T-helper 2 cell treated with Interferon-gamma antibody and Interleukin-4, amounts not matched to agents 5 μg/mL and 100 μg/mL, for 36 hours (primary cell): Measurements from ENCODE around the gene SERP2.

ENCODE experiments used
- DNase-seq: peaks from one replicate; pipeline ENCODE4 v3.0.0; 2021; ENCODE audit warnings: low spot score
- H3K27ac Mint-ChIP-seq: one replicate; pipeline ENCODE4 v1.8.0; 2021; ENCODE audit warnings: mild to moderate bottlenecking, mixed read lengths
- H3K27me3 Mint-ChIP-seq: one replicate; pipeline ENCODE4 v1.8.0; 2021; ENCODE audit warnings: low read depth, mixed read lengths
- H3K36me3 Mint-ChIP-seq: one replicate; pipeline ENCODE4 v1.8.0; 2021; ENCODE audit warnings: low read depth, mixed read lengths
- H3K4me1 Mint-ChIP-seq: one replicate; pipeline ENCODE4 v1.8.0; 2021; ENCODE audit warnings: low read depth, mixed read lengths
- H3K4me3 Mint-ChIP-seq: one replicate; pipeline ENCODE4 v1.8.0; 2022; ENCODE audit warnings: mild to moderate bottlenecking, moderate library complexity, mixed read lengths
- H3K9me3 Mint-ChIP-seq: one replicate; pipeline ENCODE4 v1.8.0; 2021; ENCODE audit warnings: mixed read lengths

The SERP2 gene

GRCh38 chr13:44386913-44387556, 13.4 kb downstream of the SERP2 start:
- Mint-ChIP-seq H3K4me1 (no peaks in the 10 kb centered on the region), H3K9me3 (no peaks in the 10 kb centered on the region), H3K27me3 (peaks cover 3% of the 10 kb centered on the region), H3K27ac (no peak overlapping the region), H3K4me3 (no peak overlapping the region), H3K36me3 (no peaks in the 10 kb centered on the region)
- no peak for DNase-seq

- peaks cover 10% of the 10 kb centered on the region for H3K27me3 Mint-ChIP-seq
- DNase-seq: no peak
- H3K4me1 Mint-ChIP-seq: no peaks in the 10 kb centered on the region
- no peak overlapping the region for H3K27ac Mint-ChIP-seq
- H3K9me3 Mint-ChIP-seq: no peaks in the 10 kb centered on the region
- H3K4me3 Mint-ChIP-seq: no peak overlapping the region
- no peaks in the 10 kb centered on the region for H3K36me3 Mint-ChIP-seq
Observed at GRCh38 chr13:44388427-44389059, 14.9 kb downstream of the SERP2 start.

- peaks cover 10% of the 10 kb centered on the region for H3K27me3 Mint-ChIP-seq
- no peaks in the 10 kb centered on the region for H3K4me1 Mint-ChIP-seq
Observed at GRCh38 chr13:44389060-44389666, 15.5 kb downstream of the SERP2 start.

GRCh38 chr13:44389876-44390275, 16.3 kb downstream of the SERP2 start:
- no peaks in the 10 kb centered on the region for H3K36me3 Mint-ChIP-seq
- DNase-seq: no peak
- no peaks in the 10 kb centered on the region for H3K4me1 Mint-ChIP-seq
- no peak overlapping the region for H3K4me3 Mint-ChIP-seq
- H3K27me3 Mint-ChIP-seq: peaks cover 7% of the 10 kb centered on the region
- no peak overlapping the region for H3K27ac Mint-ChIP-seq
- no peaks in the 10 kb centered on the region for H3K9me3 Mint-ChIP-seq

More at GRCh38 chr13:44389060-44389666, 15.5 kb downstream of the SERP2 start:
- Mint-ChIP-seq H3K27ac (no peak overlapping the region), H3K36me3 (no peaks in the 10 kb centered on the region), H3K9me3 (no peaks in the 10 kb centered on the region), H3K4me3 (no peak overlapping the region)
- no peak for DNase-seq

DNA sequence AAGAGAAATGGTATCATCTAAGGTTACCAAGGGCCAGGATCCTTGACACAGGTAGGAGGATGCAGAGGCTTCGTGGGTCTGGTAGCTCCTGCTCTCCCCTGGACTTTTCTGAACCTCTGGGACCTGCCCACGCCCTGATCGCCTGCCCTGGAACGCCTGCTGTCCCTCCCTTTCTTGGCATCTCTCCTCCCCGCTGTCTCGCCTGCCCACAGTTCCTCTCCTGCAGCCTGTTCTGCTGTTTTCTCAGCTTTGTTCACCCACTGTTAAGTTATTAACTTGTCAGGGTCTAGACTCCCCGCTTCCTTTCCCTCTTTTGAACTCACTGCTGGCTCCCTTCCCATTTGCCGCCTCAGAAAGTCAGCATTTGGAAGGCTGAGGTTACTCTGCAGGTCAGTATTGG, 19.8 kb downstream of the SERP2 start:
- no peaks in the 10 kb centered on the region for H3K9me3 Mint-ChIP-seq
- DNase-seq: no peak
- H3K4me1 Mint-ChIP-seq: no peaks in the 10 kb centered on the region
- H3K36me3 Mint-ChIP-seq: no peaks in the 10 kb centered on the region
- H3K27me3 Mint-ChIP-seq: peaks cover 7% of the 10 kb centered on the region
- no peak overlapping the region for H3K27ac Mint-ChIP-seq
- no peak overlapping the region for H3K4me3 Mint-ChIP-seq

DNA sequence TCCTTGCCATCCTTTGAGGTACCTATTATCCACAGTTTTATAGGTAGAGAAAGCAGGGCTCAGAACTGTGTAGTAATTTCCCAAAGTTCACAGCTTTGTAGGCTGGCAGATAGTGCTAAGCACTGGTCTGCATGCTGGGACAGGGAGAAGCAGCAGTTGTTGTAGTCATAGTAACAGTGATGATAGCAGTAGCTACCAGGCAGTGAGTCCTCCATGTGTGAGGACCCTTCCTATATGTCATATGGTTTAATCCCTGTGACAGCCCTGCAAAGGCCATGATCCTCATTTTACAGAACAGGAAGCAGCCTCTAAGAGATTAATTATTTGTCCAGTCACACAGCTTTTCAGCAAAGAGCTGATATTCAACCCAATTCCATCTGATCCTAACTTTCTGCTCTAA, 21.0 kb downstream of the SERP2 start:
- Mint-ChIP-seq H3K4me1 (no peaks in the 10 kb centered on the region), H3K36me3 (no peaks in the 10 kb centered on the region), H3K4me3 (no peak overlapping the region), H3K27ac (no peak overlapping the region), H3K27me3 (peaks cover 7% of the 10 kb centered on the region), H3K9me3 (no peaks in the 10 kb centered on the region)
- no peak for DNase-seq

DNA sequence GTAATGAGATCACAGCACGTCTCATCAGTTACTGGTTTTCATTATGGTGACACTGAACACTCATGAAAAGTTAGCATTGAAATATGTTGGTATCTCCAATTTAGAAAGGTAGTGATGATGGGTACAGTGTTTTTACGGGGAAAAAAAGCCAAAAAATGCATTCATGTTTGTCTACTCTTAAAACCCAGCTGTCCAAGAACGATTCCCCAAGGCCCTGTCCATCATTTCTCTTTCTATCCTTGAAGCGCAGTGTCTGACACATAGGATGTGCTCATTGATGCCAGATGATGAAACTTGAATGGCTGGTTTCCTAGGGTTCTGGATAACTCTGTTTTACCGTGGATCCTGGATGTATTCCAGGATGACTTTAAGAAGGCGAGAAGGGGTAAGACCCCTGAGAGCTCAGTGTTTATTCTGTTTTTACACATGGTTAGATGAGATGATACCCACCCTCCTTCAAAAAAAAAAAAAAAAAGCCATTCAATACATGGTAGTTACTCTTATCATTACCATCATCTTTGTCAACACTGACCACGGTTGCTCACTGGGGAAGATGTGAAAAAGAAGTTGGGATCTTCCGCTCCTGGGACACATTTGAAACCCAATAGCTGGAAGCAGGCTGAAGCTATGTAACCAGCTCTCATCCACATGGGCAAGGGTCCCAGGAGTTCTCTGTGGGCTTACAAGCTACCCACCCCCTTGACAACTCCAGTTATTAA, 22.5 kb downstream of the SERP2 start:
- H3K4me1 Mint-ChIP-seq: no peaks in the 10 kb centered on the region
- no peaks in the 10 kb centered on the region for H3K36me3 Mint-ChIP-seq
- DNase-seq: no peak
- no peak overlapping the region for H3K27ac Mint-ChIP-seq
- no peak overlapping the region for H3K4me3 Mint-ChIP-seq
- no peaks in the 10 kb centered on the region for H3K9me3 Mint-ChIP-seq
- peaks cover 7% of the 10 kb centered on the region for H3K27me3 Mint-ChIP-seq

DNA sequence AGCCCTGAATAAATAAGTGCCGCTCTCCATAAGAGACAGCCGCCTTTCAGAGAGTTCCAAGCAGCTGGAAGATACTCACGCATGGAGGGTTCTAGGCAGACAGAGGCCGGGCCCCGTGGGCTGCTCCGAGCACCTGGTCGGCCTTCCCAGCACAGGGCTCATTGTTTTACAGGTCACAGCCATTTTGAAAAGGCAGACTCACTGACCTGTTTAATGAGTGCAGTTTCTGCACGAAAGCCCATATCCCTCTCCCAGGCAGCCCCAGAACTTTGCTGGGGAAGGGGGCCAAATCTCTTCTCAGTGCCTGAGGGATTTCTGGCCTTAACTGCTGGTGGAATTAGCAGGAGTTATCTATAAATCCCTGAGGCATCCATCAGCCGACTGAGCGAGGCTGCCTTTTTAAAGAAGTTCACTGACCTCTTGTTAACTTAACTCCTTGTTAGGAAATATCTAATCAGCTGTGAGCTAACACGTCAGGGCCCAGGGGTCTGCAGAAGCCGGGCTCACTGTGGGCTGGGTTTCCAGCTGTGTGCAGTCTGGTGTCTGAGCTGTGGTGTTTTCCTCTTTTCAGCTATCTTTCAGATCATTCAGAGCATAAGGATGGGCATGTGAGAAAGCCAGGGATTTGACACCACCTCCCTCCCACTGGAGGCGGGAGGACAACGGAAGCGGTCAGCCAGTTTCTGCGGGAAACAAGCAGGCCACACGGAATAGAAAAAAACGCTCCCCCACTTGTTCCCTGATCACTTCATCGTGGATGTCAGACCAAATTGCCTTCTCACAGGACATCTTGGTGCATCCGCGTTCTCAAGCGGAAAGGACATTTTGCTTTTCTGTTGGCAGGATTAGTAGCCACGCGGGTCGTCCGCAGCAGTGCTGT, 23.3 kb downstream of the SERP2 start:
- H3K4me3 Mint-ChIP-seq: no peak overlapping the region
- DNase-seq: no peak
- H3K4me1 Mint-ChIP-seq: no peaks in the 10 kb centered on the region
- no peak overlapping the region for H3K27ac Mint-ChIP-seq
- peaks cover 7% of the 10 kb centered on the region for H3K27me3 Mint-ChIP-seq
- H3K36me3 Mint-ChIP-seq: no peaks in the 10 kb centered on the region
- H3K9me3 Mint-ChIP-seq: no peaks in the 10 kb centered on the region

GRCh38 chr13:44397766-44398223, 24.2 kb downstream of the SERP2 start:
- Mint-ChIP-seq H3K27ac (no peak overlapping the region), H3K4me3 (no peak overlapping the region), H3K9me3 (no peaks in the 10 kb centered on the region), H3K4me1 (no peaks in the 10 kb centered on the region), H3K27me3 (peaks cover 3% of the 10 kb centered on the region), H3K36me3 (no peaks in the 10 kb centered on the region)
- DNase-seq: no peak

DNA sequence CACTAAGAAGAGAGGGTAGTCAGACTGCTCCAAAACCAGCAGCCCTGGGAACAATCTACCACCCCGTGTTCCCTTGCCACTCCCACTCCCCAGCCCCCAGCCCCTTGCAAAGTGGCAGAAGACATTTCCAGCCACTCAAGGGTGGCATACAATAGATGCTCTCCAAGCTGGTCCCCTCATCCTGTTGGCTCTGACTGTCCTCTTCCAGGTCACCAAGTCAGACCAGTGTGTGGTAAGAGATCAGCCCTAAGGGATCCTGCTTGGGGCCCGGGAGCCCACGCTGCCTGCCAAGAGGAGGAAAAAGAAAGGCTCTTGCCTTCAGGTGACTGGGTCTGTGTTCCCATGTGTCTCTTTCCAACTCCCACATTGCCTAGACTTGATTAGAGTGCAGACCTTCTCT, 25.0 kb downstream of the SERP2 start:
- H3K4me1 Mint-ChIP-seq: no peaks in the 10 kb centered on the region
- no peaks in the 10 kb centered on the region for H3K27me3 Mint-ChIP-seq
- no peak overlapping the region for H3K4me3 Mint-ChIP-seq
- no peaks in the 10 kb centered on the region for H3K9me3 Mint-ChIP-seq
- H3K27ac Mint-ChIP-seq: no peak overlapping the region
- DNase-seq: no peak
- H3K36me3 Mint-ChIP-seq: no peaks in the 10 kb centered on the region

- no peak for DNase-seq
- Mint-ChIP-seq H3K36me3 (no peaks in the 10 kb centered on the region), H3K4me3 (no peak overlapping the region), H3K27me3 (peaks cover 3% of the 10 kb centered on the region), H3K9me3 (no peaks in the 10 kb centered on the region), H3K4me1 (no peaks in the 10 kb centered on the region), H3K27ac (no peak overlapping the region)
Observed at GRCh38 chr13:44399074-44399473, 25.4 kb downstream of the SERP2 start.

DNA sequence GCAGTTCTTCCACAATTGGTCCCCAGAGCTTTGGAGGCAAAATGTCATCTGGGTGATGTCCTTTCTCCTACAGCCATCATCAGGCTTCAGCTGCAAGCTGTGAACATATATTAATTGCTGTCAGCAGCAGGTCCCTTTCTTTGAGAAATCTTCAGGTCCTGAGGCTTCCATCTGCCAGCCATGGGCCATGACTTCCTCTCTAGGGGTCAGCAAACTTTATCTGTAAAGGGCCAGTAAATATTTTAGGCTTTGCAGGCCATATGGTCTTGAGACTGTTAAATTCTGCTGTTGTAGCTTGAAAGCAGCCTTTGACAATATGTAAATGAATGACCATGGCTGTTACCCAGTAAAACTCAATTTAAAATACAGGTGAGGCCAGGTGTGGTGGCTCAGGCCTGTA, 27.1 kb downstream of the SERP2 start:
- no peaks in the 10 kb centered on the region for H3K9me3 Mint-ChIP-seq
- no peak overlapping the region for H3K4me3 Mint-ChIP-seq
- H3K27ac Mint-ChIP-seq: no peak overlapping the region
- H3K4me1 Mint-ChIP-seq: no peaks in the 10 kb centered on the region
- H3K36me3 Mint-ChIP-seq: no peaks in the 10 kb centered on the region
- peaks cover 3% of the 10 kb centered on the region for H3K27me3 Mint-ChIP-seq
- no peak for DNase-seq

DNA sequence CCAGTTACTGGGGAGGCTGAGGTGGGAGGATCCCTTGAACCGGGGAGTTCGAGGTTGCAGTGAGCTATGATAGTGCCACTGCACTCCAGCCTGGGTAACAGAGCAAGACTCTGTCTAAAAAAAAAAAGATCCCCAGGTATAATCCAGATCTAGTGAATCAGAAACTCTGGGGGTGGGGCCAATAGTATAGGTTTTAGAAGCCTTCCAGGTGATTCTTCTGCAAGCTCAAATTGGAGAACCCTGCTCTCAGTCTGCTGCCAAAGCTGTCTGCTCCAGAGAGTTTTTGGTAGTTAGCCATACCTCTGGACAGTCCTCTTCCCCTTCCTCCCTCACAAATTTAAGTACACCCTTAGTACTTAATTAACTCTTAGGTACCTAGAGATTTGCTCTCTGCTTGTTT, 28.0 kb downstream of the SERP2 start:
- Mint-ChIP-seq H3K4me1 (no peaks in the 10 kb centered on the region), H3K36me3 (no peaks in the 10 kb centered on the region), H3K4me3 (no peak overlapping the region), H3K27ac (no peak overlapping the region), H3K27me3 (peaks cover 3% of the 10 kb centered on the region), H3K9me3 (no peaks in the 10 kb centered on the region)
- DNase-seq: no peak
